Tongue (tissue), 2 donors: ENCODE measurements around the gene SPTA1. TPM values are rescaled to one million over a fixed set of nuclear protein-coding genes. Genes with fewer than 3 reads are reported as not detected.

Experiments used
- DNase-seq: peaks from one replicate; pipeline ENCODE4 v3.0.0-alpha.2; 2015
- total RNA-seq: library from RNA; depleted of rRNA; stranded (reverse); fragments of >200 nt; gene quantifications from one replicate; pipeline ENCODE4 v1.2.3, GENCODE V29; 2014

Gene SPTA1
- total RNA-seq, 1 donor from 2014 or later: 7.1 TPM

- DNase-seq: no peak
Observed at GRCh38 chr1:158685085-158685484, 1.4 kb downstream of the SPTA1 start.

DNA sequence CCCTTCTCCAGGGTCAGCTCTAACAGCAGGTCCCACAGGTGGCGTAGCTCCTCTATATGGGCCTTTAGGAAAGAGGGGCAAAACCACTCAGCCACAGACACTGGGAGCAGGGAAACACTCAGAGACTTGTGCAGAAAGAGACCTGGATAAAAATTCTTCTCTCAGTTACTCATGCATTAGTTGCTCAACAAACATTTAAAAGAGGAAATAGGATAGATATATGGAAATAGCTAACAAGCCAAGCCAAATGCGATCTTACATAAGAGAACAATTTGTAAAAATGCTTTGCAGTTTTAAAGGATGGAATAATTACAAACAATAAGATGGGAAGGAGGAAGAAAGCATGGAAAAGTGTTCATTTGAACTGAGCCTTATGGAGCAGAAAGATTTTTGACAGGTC, 4.9 kb downstream of the SPTA1 start:
- no peak for DNase-seq

DNA sequence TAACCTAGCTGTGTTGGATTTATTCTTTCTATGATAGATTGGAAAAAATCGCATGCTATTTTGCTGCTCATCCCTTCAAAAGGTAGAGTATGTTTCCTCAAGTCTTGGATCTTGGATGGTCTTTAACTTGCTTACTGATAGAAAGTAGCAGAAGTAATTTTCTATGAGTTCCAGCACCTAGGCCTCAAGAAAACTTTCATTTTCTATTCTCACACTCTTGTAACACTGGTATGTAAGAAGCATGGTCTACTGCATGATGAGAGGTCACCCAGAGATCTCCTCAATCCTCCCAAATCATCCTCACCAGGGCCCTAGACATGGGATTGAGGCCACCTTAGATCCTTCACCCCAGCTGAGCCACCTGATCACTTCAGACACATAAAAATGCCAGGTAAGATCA, 7.2 kb downstream of the SPTA1 start:
- DNase-seq: no peak

GRCh38 chr1:158675563-158676323, 10.8 kb downstream of the SPTA1 start:
- no peak for DNase-seq

- DNase-seq: no peak
Observed at GRCh38 chr1:158674302-158674701, 12.2 kb downstream of the SPTA1 start.

DNA sequence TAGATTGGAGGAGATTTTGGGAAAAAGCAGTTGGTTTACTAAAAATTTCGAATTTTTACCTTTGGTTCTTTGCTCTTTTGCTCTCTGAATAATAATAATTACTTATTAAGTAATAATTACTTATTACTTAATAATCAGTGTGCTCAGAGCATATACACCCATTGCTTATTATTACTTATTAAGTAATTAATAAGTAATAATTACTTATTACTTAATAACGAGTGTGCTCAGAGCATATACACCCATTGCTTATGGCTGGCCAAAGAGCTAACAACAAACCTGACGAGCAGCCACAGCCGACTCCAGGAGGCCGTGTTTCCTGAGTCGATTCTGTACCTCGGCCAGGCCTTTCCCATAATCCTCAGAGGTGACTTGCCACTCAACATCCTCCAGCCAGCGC, 20.5 kb downstream of the SPTA1 start:
- no peak for DNase-seq

DNA sequence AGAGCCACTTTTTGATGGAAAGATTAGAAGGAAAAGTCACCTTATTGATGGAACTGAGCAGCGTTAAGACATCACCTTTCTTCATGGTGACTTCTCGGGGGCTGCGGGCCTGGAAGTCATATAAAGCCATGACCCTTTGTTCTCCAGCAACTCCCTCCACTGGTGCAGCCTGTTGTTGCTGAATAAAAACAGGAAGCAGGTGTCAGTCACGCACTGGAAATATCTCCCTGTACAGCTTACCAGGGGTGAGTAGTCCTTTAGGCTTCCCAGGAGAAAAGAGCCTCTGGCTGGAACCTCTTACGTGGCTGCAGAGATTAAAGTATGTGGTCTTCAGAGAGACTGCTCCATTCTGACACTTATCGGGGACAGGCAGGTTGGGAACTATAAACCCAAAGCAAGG, 31.9 kb downstream of the SPTA1 start:
- no peak for DNase-seq

GRCh38 chr1:158654086-158654485, 32.4 kb downstream of the SPTA1 start:
- no peak for DNase-seq

GRCh38 chr1:158652721-158653334, 33.7 kb downstream of the SPTA1 start:
- no peak for DNase-seq

GRCh38 chr1:158649052-158649451, 37.5 kb downstream of the SPTA1 start:
- no peak for DNase-seq

DNA sequence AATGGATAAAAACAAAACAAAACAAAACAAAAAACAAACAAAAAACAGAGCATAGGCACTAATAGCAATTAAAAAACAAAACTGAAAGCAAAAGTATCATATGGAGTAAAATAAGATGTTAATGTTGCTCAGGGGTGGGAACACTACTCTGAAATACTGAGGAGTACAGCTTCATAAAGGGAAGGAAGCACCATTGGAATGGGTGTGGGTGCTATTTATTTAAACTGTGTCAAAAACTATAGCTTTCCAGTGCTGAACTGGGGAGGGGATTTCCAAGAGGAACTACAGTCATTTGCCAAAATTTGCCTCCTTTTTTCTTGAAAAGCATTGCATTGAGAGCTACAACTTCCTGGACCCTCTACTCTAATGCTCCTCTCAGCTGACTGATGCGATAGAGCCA, 40.0 kb downstream of the SPTA1 start:
- DNase-seq: no peak

DNA sequence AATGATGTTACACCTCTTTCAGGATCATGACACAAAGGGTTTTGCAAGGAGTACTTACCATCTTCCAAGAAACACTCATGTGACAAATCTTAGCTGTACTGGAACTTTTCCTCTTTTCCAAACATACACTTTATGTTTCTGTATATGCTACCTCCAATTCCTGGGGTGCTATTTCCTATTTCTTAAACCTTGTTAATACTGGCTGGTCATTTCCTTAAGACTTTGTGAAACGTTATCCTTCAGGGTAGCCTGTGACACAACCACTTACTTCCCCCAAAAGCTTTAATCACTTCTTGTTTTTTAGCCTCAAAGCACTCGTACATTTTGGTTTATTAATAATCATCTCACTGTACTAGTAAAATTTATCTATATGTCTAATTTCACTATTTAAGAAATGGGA, 42.1 kb downstream of the SPTA1 start:
- DNase-seq: no peak

DNA sequence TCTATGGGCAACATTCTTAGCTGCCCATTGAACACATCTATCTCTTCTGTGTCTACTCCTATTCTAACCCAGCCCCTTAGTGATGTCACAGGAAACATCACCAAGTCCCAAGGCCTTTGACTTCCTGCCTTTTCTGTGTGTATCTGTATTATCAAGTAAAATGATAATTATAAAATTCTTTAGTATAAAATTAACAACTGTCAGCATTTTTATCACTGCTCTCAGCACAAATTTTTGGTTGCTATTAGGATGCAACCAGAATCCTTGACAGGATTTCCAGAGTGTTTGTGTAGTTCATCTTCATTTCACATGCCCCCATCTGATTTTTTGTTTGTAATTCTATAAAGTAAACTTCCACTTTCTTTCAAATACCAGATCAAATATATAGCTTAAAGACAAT, 47.6 kb downstream of the SPTA1 start:
- no peak for DNase-seq

GRCh38 chr1:158638146-158638545, 48.4 kb downstream of the SPTA1 start:
- DNase-seq: no peak

DNA sequence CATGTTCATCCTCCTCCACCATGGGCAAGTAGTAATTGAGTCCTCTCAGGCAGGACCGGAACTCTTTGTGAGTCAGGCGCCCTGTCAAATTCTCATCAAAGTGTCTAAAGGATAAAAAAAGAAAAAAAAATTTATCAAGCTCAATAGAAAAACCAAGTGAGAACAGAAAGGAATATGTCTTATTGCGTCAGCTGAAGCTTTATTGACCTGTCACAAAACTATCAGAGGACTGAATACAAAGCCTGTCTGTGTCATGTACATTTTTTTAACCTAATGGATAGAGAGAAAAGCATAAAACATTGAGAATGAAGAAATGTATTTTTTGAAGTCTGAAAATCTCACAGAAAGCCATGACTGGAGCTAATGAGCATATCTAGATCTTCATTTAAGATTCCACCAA, 72.8 kb downstream of the SPTA1 start:
- no peak for DNase-seq

- no peak for DNase-seq
Observed at GRCh38 chr1:158611916-158612315, 74.6 kb downstream of the SPTA1 start.

GRCh38 chr1:158607296-158607695, 79.2 kb downstream of the SPTA1 start:
- no peak for DNase-seq

DNA sequence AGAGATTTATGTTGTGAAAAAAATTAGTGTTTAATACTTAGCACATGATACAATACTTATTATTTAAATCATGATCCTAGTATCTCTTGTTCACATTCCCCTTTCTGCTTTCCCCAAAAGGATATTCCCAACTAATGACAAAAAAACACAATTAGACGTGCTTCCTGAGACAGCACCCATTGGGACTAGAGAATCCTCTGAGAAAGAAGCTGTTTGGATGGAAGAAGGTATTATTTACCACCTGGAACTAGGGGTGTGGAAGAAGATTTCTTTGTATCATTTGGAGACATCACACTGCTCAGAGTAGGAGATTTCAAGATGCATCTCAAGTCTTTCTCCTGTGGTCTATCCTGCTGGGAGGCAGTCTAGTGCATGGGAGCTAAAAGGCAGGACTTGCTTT, 81.5 kb downstream of the SPTA1 start, which contains the start of gene OR10Z1:
TSS of gene OR10Z1 (plus strand) at position 301 of the 400 bp plus-strand sequence. CDS start 1,171 bp downstream, outside the sequence.
- DNase-seq: no peak

DNA sequence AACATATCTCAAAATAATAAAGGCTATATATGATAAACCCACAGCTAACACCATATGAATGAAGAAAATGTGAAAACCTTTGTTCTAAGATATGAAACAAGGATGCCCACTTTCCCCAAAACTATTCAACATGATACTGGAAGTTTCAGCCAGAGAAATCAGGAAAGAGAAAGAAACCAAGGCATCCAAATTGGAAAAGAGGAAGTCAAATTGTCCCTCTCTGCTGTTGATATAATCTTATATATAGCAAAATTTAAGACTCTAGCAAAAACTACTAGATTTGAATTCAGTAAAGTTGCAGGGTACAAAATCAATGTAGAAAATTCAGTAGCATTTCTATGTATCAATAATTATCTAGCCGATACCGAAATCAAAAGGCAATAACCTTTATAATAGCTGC, 85.8 kb downstream of the SPTA1 start:
- DNase-seq: no peak

- DNase-seq: no peak
Observed at GRCh38 chr1:158586942-158587341, 99.6 kb downstream of the SPTA1 start.

- no peak for DNase-seq
Observed at GRCh38 chr1:158583962-158584361, 102.6 kb downstream of the SPTA1 start.

- DNase-seq: no peak
Observed at GRCh38 chr1:158579733-158580132, 106.8 kb downstream of the SPTA1 start, which contains the start of gene OR10X1. TSS of gene OR10X1 (minus strand) at chr1:158579899. CDS start at chr1:158579899, 0 bp downstream.

DNA sequence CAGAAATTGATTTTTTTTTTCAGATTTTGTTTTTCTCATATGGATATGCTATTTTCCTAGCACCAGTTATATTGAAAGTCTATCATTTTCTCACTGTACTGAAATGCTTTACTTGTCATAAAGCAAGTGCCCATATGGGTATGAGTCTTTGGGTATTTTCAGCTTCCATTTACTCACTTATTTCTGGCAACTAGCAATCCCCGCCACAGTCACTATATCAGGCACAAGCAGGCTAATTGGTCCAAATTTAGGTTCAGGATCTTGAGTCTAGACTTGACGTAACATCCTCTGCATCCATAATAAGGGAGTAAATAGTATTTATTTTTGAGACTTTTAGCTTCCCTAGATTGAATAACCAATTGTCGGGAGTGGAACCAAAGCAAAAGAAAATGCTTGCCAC, 109.0 kb downstream of the SPTA1 start:
- DNase-seq: no peak

- no peak for DNase-seq
Observed at GRCh38 chr1:158572226-158572625, 114.3 kb downstream of the SPTA1 start.
